ENCODE results near the gene ANKZF1. TPM values are rescaled to one million over a fixed set of nuclear protein-coding genes. Genes with fewer than 3 reads are reported as not detected.

The ANKZF1 gene
- polyA plus RNA-seq, 3 donors: 7.6 to 79.3 (median 10.4) TPM

GRCh38 chr2:219281588-219281987 is 52.0 kb downstream of the ANKZF1 start:
- whole genome bisulfite sequencing (ENCODE audit: insufficient coverage): 94% methylated on average over 7 of the region's 8 CpGs
- no peaks in the 10 kb centered on the region for H3K27me3 ChIP-seq (ENCODE audit: control insufficient read depth in 2 of 2, insufficient read depth in 2 of 2, low read length in 2 of 2)
- Mint-ChIP-seq H3K27me3 (ENCODE audit: low read depth in 3 of 3) (peaks cover 2 to 6% (median 6%) of the 10 kb centered on the region in 3 donors), H3K27ac (peak overlapping the region in 5 of 7 donors; percentile 14 to 96 (median 50)), H3K36me3 (peaks cover 57 to 62% of the 10 kb centered on the region in 2 donors), H3K4me1 (peaks cover 29% of the 10 kb centered on the region), H3K9me3 (peaks cover 0 to 2% (median 0%) of the 10 kb centered on the region in 7 donors), H3K4me3 (no peak overlapping the region)
- intact Hi-C loops (cut with micrococcal nuclease): no loop called here
- H3K9me3 ChIP-seq (replicated peaks in 1 of 2; ENCODE audit: control insufficient read depth in 1 of 2, insufficient read depth in 1 of 2, low read length in 2 of 2): no peaks in the 10 kb centered on the region
- H3K4me3 ChIP-seq (replicated peaks in 1 of 3; ENCODE audit: low read depth in 2 of 3, low read length in 3 of 3): no peak overlapping the region
- H3K4me1 ChIP-seq (ENCODE audit: control insufficient read depth in 1 of 2, insufficient read depth in 2 of 2, low read length in 2 of 2): peaks cover 23 to 31% of the 10 kb centered on the region in 2 donors
- H3K79me2 ChIP-seq (ENCODE audit: insufficient read depth, low read length): peaks cover 5% of the 10 kb centered on the region
- H2AFZ ChIP-seq (ENCODE audit: insufficient read depth, low read depth, low read length, poor library complexity, severe bottlenecking): no peak overlapping the region
- no peak for DNase-seq
- H3K36me3 ChIP-seq (replicated peaks in 1 of 2; ENCODE audit: control insufficient read depth in 1 of 2, insufficient read depth in 2 of 2, low read length in 2 of 2): peaks cover 48 to 56% of the 10 kb centered on the region in 2 donors
- no peak overlapping the region for H3K4me2 ChIP-seq (replicated peaks; ENCODE audit: extremely low read depth, low read length, poor library complexity, severe bottlenecking)
- H4K20me1 ChIP-seq (ENCODE audit: insufficient read depth, low read length): peaks cover 5% of the 10 kb centered on the region
- no peak overlapping the region for H3K9ac ChIP-seq (ENCODE audit: insufficient read depth, low read length, poor library complexity, severe bottlenecking)
- TF ChIP-seq CTCF (IDR thresholded peaks at IDR 0.05): no peak
- H3K27ac ChIP-seq (ENCODE audit: low read depth in 1 of 2, low read length in 2 of 2): no peak overlapping the region

GRCh38 chr2:219282375-219282774 is 52.8 kb downstream of the ANKZF1 start:
- DNase-seq: no peak
- no peak overlapping the region for H3K4me3 Mint-ChIP-seq

More at GRCh38 chr2:219282375-219282774, 52.8 kb downstream of the ANKZF1 start:
- Histone ChIP-seq H3K27ac (ENCODE audit: low read depth in 1 of 2, low read length in 2 of 2) (no peak overlapping the region), H3K9ac (ENCODE audit: insufficient read depth, low read length, poor library complexity, severe bottlenecking) (no peak overlapping the region), H3K4me3 (replicated peaks in 1 of 3; ENCODE audit: low read depth in 2 of 3, low read length in 3 of 3) (no peak overlapping the region), H3K9me3 (replicated peaks in 1 of 2; ENCODE audit: control insufficient read depth in 1 of 2, insufficient read depth in 1 of 2, low read length in 2 of 2) (no peaks in the 10 kb centered on the region), H4K20me1 (ENCODE audit: insufficient read depth, low read length) (peaks cover 5% of the 10 kb centered on the region), H3K79me2 (ENCODE audit: insufficient read depth, low read length) (peaks cover 5% of the 10 kb centered on the region), H3K4me1 (ENCODE audit: control insufficient read depth in 1 of 2, insufficient read depth in 2 of 2, low read length in 2 of 2) (peaks cover 23 to 30% of the 10 kb centered on the region in 2 donors), H3K4me2 (replicated peaks; ENCODE audit: extremely low read depth, low read length, poor library complexity, severe bottlenecking) (no peak overlapping the region), H2AFZ (ENCODE audit: insufficient read depth, low read depth, low read length, poor library complexity, severe bottlenecking) (no peak overlapping the region), H3K27me3 (ENCODE audit: control insufficient read depth in 2 of 2, insufficient read depth in 2 of 2, low read length in 2 of 2) (no peaks in the 10 kb centered on the region), H3K36me3 (replicated peaks in 1 of 2; ENCODE audit: control insufficient read depth in 1 of 2, insufficient read depth in 2 of 2, low read length in 2 of 2) (peaks cover 49 to 56% of the 10 kb centered on the region in 2 donors)
- Mint-ChIP-seq H3K9me3 (peaks cover 0 to 2% (median 0%) of the 10 kb centered on the region in 7 donors), H3K27ac (peak overlapping the region in 1 of 7 donors; percentile 2), H3K27me3 (ENCODE audit: low read depth in 3 of 3) (peaks cover 2 to 6% (median 5%) of the 10 kb centered on the region in 3 donors), H3K4me1 (peaks cover 28% of the 10 kb centered on the region), H3K36me3 (peaks cover 58 to 62% of the 10 kb centered on the region in 2 donors)
- WGBS (ENCODE audit: insufficient coverage): no CpG with 5 or more reads among the region's 5 CpGs
- TF ChIP-seq CTCF (IDR thresholded peaks at IDR 0.05): no peak
- intact Hi-C loops (cut with micrococcal nuclease): no loop called here

All from CD14-positive monocyte (primary cell).